Measurements from ENCODE around the gene ARL6IP1. TPM values are rescaled to one million over a fixed set of nuclear protein-coding genes. Genes with fewer than 3 reads are reported as not detected.

The ARL6IP1 gene
- total RNA-seq, 1 donor from 2014 or later: 22.5 TPM

DNA sequence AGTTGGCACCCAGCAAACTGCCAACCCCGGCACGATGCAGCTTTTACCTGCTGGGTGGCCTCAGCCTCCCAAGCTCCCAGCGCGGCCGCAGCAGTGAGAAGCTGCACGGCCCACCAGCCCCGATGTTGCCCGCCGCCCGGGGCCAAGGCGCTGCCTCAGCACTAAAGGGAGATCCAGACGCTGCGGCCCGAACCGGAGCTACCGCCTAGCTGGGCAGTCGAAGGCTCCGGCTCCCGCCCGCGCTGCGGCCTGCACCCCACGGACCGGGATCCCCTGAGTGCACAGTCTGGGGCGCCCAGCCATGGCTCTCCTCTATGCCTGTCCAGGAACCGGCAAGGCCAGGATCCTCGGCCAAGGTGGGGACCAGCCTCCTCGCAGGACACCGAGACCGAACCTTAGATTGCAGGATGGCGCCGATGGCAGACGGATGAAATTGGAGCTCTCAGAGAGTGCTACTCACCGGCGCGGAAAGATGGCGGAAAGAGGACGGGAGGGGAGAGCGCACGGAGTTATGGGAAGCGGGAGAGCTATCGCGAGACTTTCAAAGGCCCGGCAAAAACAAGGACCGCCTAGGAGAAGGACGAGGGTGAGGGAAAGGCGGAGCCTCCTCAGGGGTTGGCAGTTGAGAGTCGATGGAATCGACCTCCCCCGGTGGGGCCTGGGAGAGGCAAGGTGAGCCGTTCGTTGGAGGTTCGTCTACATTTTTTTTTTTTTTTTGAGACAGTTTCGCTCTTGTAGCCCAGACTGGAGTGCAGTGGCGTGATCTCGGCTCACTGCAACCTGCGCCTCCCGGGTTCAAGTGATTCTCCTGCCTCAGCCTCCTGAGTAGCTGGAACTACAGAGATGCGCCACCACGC is 11.3 kb downstream of the ARL6IP1 start, which contains the start of gene RPS15A:
Gene RPS15A (minus strand): TSS at position 485 of the 857 bp plus-strand sequence. CDS start 1,221 bp downstream, outside the sequence.
- no peaks in the 10 kb centered on the region for H3K27me3 ChIP-seq (ENCODE audit: low read depth)
- peak within 1 kb of the TSS; percentile 84 for H3K27ac ChIP-seq (replicated peaks)
- DNase-seq: peak; percentile 93
- intact Hi-C loops (cut with micrococcal nuclease): no loop called here
- H3K4me1 ChIP-seq: peaks cover 56% of the 10 kb centered on the region
- H3K36me3 ChIP-seq: peaks cover 73% of the 10 kb centered on the region
- no peaks in the 10 kb centered on the region for H3K9me3 ChIP-seq (replicated peaks)
- TF ChIP-seq, protein P1, sequence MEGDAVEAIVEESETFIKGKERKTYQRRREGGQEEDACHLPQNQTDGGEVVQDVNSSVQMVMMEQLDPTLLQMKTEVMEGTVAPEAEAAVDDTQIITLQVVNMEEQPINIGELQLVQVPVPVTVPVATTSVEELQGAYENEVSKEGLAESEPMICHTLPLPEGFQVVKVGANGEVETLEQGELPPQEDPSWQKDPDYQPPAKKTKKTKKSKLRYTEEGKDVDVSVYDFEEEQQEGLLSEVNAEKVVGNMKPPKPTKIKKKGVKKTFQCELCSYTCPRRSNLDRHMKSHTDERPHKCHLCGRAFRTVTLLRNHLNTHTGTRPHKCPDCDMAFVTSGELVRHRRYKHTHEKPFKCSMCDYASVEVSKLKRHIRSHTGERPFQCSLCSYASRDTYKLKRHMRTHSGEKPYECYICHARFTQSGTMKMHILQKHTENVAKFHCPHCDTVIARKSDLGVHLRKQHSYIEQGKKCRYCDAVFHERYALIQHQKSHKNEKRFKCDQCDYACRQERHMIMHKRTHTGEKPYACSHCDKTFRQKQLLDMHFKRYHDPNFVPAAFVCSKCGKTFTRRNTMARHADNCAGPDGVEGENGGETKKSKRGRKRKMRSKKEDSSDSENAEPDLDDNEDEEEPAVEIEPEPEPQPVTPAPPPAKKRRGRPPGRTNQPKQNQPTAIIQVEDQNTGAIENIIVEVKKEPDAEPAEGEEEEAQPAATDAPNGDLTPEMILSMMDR (IDR thresholded peaks at IDR 0.05; ENCODE audit: borderline replicate concordance): no peak
- peak within 1 kb of the TSS; percentile 97 for H3K4me3 ChIP-seq

DNA sequence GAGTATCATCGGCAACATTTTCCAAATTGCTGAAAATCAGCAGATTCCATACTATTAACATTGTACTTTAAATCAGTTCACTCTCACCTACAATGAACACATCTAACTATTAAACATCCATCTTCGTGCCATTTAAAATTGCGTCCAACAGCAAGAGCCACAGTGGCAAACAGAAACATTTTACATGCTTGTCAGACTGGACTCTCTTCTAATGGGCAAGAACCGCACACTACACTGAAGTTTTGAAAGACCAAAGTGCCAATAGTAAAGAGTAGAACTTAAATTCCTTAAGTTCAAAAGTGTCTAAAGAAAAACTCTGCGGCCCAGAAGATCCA is 11.9 kb downstream of the ARL6IP1 start:
- H3K36me3 ChIP-seq: peaks cover 74% of the 10 kb centered on the region
- H3K4me3 ChIP-seq: peak overlapping the region; percentile 97
- DNase-seq: no peak
- intact Hi-C loops (cut with micrococcal nuclease): no loop called here
- H3K9me3 ChIP-seq (replicated peaks): no peaks in the 10 kb centered on the region
- peak overlapping the region; percentile 84 for H3K27ac ChIP-seq (replicated peaks)
- TF ChIP-seq, protein P1 (IDR thresholded peaks at IDR 0.05; ENCODE audit: borderline replicate concordance): no peak
- peaks cover 62% of the 10 kb centered on the region for H3K4me1 ChIP-seq
- no peaks in the 10 kb centered on the region for H3K27me3 ChIP-seq (ENCODE audit: low read depth)

DNA sequence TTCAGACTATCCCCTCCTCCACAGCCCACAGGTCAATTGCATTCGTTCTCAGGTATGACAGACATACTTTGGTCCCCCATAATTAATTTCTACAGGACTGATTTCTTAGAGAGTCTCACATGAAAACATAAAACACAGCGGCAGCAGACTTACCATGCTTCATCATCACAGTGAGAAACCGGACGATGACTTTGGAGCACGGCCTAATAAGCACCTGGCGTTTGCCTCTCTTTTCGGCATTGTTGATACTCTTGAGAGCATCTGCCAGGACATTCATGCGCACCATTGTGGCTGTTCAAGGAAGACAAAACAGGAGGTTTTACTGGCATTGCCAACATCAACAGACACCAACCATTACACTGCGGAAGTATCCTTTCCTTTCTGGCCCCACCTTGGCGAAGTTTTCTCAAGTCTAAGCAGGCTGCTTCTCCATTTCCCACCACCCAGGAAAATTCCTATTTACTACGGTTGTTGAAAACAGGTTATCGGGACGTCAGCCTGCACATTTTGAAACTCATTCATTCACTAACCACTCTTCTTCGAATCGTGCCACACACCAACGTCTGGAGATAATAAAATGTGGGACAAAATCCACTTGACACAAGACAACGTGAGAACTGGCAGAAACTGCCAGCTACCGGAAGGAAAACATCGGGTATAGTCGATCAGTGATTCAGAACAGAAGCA is 12.4 kb downstream of the ARL6IP1 start:
- Histone ChIP-seq H3K4me1 (peaks cover 67% of the 10 kb centered on the region), H3K36me3 (peaks cover 74% of the 10 kb centered on the region), H3K9me3 (replicated peaks) (no peaks in the 10 kb centered on the region), H3K27ac (replicated peaks) (peak overlapping the region; percentile 84), H3K4me3 (peak overlapping the region; percentile 97), H3K27me3 (ENCODE audit: low read depth) (no peaks in the 10 kb centered on the region)
- no peak for DNase-seq
- intact Hi-C loops (cut with micrococcal nuclease): no loop called here
- TF ChIP-seq, protein P1 (IDR thresholded peaks at IDR 0.05; ENCODE audit: borderline replicate concordance): no peak

DNA sequence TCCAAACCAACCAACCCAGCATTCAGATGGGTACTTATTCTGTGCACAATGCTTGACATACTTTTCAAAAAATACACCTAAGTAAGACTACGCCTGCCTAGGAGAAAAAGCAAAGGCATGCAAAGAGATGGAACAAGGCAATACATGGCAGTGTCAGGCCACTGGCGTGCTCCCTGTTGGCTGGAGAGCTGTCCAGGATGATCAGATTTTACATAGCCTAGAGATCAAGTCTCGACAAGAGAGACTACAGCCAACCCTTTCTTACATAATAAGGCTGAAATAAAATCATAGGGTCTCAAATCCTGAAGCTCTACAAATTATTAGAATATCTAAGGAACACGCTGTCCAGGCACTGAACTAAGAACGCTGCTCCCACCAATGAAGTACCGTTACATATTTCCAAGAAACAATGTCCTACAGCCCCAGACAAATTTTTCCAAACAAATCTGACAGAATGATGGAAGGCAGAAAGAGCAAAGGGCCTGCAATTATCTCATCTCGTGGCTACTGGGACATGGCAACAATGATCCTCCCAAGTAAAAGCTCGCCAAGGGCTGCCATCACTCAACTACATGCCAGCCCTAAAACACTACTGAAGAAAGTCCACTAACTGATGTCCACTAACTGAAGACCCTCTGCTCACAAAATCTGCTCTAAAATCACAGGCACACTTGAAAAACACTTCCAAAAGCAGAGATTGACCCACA is 16.3 kb downstream of the ARL6IP1 start:
- intact Hi-C loops (cut with micrococcal nuclease): no loop called here
- Histone ChIP-seq H3K27ac (replicated peaks) (no peak overlapping the region), H3K36me3 (peaks cover 65% of the 10 kb centered on the region), H3K9me3 (replicated peaks) (no peaks in the 10 kb centered on the region), H3K4me1 (peaks cover 68% of the 10 kb centered on the region), H3K4me3 (peak overlapping the region; percentile 7), H3K27me3 (ENCODE audit: low read depth) (no peaks in the 10 kb centered on the region)
- TF ChIP-seq, protein P1 (IDR thresholded peaks at IDR 0.05; ENCODE audit: borderline replicate concordance): no peak
- no peak for DNase-seq

All from left ventricle myocardium inferior (tissue), 1 donor.